ENCODE results near the gene POLR1B. TPM values are rescaled to one million over a fixed set of nuclear protein-coding genes. Genes with fewer than 3 reads are reported as not detected.

Gene POLR1B
- total RNA-seq, 2 donors from 2014 or later = 5.7 to 6.8 TPM

GRCh38 chr2:112623913-112624777 is 81.9 kb downstream of the POLR1B start:
- H3K4me3 ChIP-seq = no peak overlapping the region
- no peaks in the 10 kb centered on the region for H3K36me3 ChIP-seq
- no peak for TF ChIP-seq CTCF (IDR thresholded peaks at IDR 0.05)
- no peak overlapping the region for H3K27ac ChIP-seq
- peak; percentile 73 for DNase-seq (ENCODE audit: low spot score)
- no peaks in the 10 kb centered on the region for H3K9me3 ChIP-seq
- H3K4me1 ChIP-seq = peaks cover 0 to 36% of the 10 kb centered on the region in 2 donors
- H3K27me3 ChIP-seq = no peaks in the 10 kb centered on the region

- no peaks in the 10 kb centered on the region for H3K36me3 ChIP-seq
- no peak for DNase-seq (ENCODE audit: low spot score)
- H3K27ac ChIP-seq = peak overlapping the region in 1 of 2 donors; percentile 77
- TF ChIP-seq CTCF (IDR thresholded peaks at IDR 0.05) = no peak
- H3K9me3 ChIP-seq = no peaks in the 10 kb centered on the region
- no peak overlapping the region for H3K4me3 ChIP-seq
- peaks cover 0 to 40% of the 10 kb centered on the region in 2 donors for H3K4me1 ChIP-seq
- H3K27me3 ChIP-seq = no peaks in the 10 kb centered on the region
These were observed 83.3 kb downstream of the POLR1B start for GRCh38 chr2:112625474-112626114.

- Histone ChIP-seq H3K36me3 (no peaks in the 10 kb centered on the region), H3K27ac (peak overlapping the region; percentile 47 to 77), H3K9me3 (no peaks in the 10 kb centered on the region), H3K4me3 (peak overlapping the region in 1 of 2 donors; percentile 10), H3K27me3 (no peaks in the 10 kb centered on the region), H3K4me1 (peaks cover 0 to 51% of the 10 kb centered on the region in 2 donors)
- peak; percentile 70 for DNase-seq (ENCODE audit: low spot score)
- TF ChIP-seq CTCF (IDR thresholded peaks at IDR 0.05) = peak; percentile 68 to 90
These were observed 84.4 kb downstream of the POLR1B start for GRCh38 chr2:112626604-112627059.

Other genes starting within 250 kb of the POLR1B start
- 1 to 10 TPM; 8.3 to 8.7 TPM for gene RGPD8, start 108.8 kb upstream of the POLR1B start, total RNA-seq
- gene TTL, start 60.3 kb upstream of the POLR1B start, total RNA-seq = 10 to 100 TPM; 24.9 to 32.4 TPM
- 10 to 100 TPM; 27.4 to 29.4 TPM for gene CHCHD5, start 42.1 kb downstream of the POLR1B start, total RNA-seq
- 10 to 100 TPM; 16.8 to 19.7 TPM for gene SLC20A1, start 103.5 kb downstream of the POLR1B start, total RNA-seq
- not detected for gene NT5DC4, start 178.6 kb downstream of the POLR1B start, total RNA-seq
- under 1 TPM in 1 of 2 donors, not detected in 1; 0.82 TPM for gene CKAP2L, start 222.1 kb downstream of the POLR1B start, total RNA-seq
- not detected for gene IL1A, start 242.0 kb downstream of the POLR1B start, total RNA-seq